Head of caudate nucleus (tissue), 42 donors: ENCODE data around the gene SMPD3.

ENCODE experiments used
- DNase-seq, 42 donors: peaks; one replicate each; pipeline versions ENCODE4 v3.0.0 to v3.0.0-alpha.2; 2020 to 2021; ENCODE audit warnings: mixed read lengths in 7 of 42
- intact Hi-C: fragments of 100-400 bp; cut with DNase I; formaldehyde crosslinking; loops from one replicate; pipeline ENCODE4 v1.15.0; 2022

SMPD3 gene

GRCh38 chr16:68331879-68332410 is 116.4 kb downstream of the SMPD3 start:
- DNase-seq = no peak
- intact Hi-C loops = loop anchor here (5.0 kb wide), 1 partner anchor 85 kb away; the partner anchor contains the start of gene PLA2G15

DNA sequence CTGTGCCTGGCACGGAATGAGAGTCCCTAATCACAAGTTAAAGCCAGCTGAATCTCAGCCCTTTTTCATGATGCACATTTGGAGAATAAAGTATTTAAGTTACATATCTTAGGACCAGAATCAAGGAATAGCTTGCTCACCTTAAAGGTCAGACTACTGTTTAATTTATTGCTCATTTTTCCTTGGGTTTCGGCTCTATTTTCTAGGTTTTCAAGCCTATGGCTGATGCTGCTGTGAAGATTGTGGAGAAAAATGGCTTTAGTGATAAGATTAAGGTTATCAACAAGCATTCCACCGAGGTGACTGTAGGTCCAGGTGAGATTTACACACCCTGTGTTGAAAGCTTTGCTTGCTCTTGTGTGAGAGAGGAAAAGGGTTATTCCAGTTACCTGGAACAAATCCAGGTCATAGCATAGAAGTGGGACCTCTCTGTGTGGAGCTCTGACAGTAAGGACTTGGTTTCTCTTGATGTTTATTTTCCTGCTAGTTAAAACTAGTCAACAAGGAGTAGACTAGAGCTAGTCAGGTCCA is 119.4 kb downstream of the SMPD3 start:
- DNase-seq = no peak

GRCh38 chr16:68328151-68328859 is 120.0 kb downstream of the SMPD3 start:
- peak; percentile 64 to 91 (median 82) for DNase-seq

More for the DNA sequence above, 119.4 kb downstream of the SMPD3 start:
- intact Hi-C loops = no loop called here

GRCh38 chr16:68324780-68325357 is 123.4 kb downstream of the SMPD3 start:
- DNase-seq = peak in 5 of 42 donors; percentile 12 to 50 (median 18)
- intact Hi-C loops = no loop called here

More at GRCh38 chr16:68328151-68328859, 120.0 kb downstream of the SMPD3 start:
- intact Hi-C loops = no loop called here

DNA sequence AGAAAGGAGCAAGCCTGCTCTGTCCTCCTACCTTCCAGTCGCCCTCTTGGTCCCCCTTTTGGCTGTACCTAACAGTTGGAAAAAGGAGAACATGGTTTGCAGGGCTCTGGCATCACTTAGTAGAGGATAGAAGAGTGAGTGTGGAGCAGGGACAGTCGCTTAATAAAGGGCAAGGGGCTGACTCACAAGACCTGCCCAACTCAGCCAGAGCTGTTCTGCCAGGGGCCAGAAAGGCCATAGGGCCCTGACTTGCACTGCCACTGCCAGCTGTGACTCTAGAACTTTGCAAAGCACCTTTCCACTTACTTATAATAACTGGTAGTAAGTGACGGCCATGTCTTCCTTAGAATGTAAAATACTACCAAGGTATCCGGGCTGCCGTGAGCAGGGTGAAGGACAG is 124.0 kb downstream of the SMPD3 start:
- intact Hi-C loops = no loop called here
- DNase-seq = no peak

DNA sequence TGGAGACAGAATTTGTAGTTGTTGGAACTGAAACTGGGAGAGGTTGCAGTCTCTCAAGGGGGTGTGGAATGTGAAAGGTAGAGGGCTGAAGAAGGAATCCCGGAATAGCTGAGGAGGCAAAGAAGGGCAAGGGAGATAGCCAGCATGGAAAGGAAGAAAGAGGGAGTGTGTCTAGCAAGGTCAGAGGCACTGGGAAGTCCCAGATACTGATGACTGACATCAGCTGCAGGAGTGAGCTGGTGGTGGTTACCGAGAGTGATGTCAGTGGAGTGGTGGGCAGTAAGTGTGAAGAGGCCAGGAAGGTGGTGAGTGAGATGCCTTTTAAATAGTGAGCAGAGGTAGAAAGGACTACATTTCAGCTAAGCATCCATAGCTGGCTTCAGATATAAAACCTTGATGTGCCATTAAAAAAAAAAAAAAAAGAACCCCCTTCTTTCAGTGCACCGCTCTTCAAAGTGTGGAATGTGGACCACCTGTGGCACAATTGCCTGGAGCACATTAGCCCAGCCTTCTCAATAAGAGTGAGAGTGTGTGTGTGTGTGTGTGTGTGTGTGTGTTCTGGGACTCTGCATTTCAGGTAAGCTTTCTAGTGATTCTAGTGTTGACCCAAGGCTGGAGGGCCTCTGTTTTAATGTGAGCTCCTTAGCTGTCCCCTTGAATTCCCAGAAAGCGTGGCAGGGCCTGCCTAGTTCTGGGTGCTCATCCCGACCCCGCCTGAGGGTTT is 129.0 kb downstream of the SMPD3 start:
- intact Hi-C loops = loop anchor here (10.0 kb wide), 1 partner anchor 235 kb away; the partner anchor contains the start of gene NFATC3
- no peak for DNase-seq

GRCh38 chr16:68313116-68313515 is 135.2 kb downstream of the SMPD3 start:
- intact Hi-C loops = loop anchor here (5.0 to 10.0 kb wide), 2 partner anchors 66 to 228 kb away; partner anchors contain the start of genes NFATC3 and PLA2G15

GRCh38 chr16:68310774-68311511 is 137.4 kb downstream of the SMPD3 start, which contains the start of the genes PRMT7 and SLC7A6OS:
TSS of gene PRMT7 (plus strand) at chr16:68311019. CDS start at chr16:68315980, 4,961 bp downstream.
TSS of gene SLC7A6OS (minus strand) at chr16:68310946. CDS start at chr16:68310926, 20 bp downstream.
- DNase-seq = peak; percentile 87 to 98 (median 94)
- intact Hi-C loops = loop anchor here (5.0 to 10.0 kb wide), 2 partner anchors 64 to 226 kb away; partner anchors contain the start of genes NFATC3 and PLA2G15

More at GRCh38 chr16:68313116-68313515, 135.2 kb downstream of the SMPD3 start:
- DNase-seq = no peak

- DNase-seq = peak in 9 of 42 donors; percentile 6 to 39 (median 17)
These were observed 137.9 kb downstream of the SMPD3 start for GRCh38 chr16:68310437-68310773.

GRCh38 chr16:68309799-68310198 is 138.5 kb downstream of the SMPD3 start:
- intact Hi-C loops = loop anchor here (5.0 to 10.0 kb wide), 2 partner anchors 62 to 225 kb away; partner anchors contain the start of genes NFATC3 and PLA2G15
- DNase-seq = no peak

More at GRCh38 chr16:68310437-68310773, 137.9 kb downstream of the SMPD3 start:
- intact Hi-C loops = loop anchor here (5.0 to 10.0 kb wide), 2 partner anchors 63 to 226 kb away; partner anchors contain the start of genes NFATC3 and PLA2G15
